Measurements from ENCODE around the gene PTER.

PTER gene, protein sequence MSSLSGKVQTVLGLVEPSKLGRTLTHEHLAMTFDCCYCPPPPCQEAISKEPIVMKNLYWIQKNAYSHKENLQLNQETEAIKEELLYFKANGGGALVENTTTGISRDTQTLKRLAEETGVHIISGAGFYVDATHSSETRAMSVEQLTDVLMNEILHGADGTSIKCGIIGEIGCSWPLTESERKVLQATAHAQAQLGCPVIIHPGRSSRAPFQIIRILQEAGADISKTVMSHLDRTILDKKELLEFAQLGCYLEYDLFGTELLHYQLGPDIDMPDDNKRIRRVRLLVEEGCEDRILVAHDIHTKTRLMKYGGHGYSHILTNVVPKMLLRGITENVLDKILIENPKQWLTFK

DNA sequence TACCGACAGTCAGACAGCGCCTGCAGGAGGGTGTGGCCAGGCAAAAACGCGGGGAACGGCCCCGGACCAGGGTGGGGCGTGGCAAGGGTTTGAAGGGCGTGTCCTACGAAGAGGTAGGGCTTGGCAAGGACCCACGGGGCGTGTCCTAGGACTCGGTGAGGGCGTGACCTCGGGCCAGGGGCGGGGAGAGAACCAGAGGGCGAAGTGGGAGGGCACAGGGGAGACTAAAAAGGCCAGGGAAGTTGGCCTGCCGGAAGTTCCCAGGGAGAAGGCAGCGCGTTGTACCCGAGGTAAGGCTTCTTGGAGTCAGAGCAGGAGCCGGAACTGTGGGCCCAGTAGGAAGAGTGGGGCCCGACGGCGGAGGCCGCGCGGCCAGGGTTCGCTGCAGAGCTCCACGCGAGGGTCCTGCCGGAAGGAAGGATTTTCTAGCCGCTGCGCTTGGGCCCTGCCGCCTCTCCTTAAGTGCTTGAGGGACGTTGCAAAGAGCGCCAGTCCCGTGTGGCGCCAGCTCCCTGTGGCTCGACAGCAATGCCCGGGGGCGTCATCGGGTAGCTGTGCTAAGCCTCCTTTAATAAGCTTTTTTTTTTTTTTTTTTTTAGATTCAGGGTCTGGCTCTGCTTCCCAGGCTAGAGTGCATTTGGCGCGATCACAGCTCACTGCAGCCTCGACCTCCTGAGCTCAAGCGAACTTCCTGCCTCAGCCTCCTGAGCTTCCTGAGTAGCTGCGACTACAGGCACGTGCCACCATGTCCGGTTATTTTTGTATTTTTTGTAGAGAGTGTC is at the start of gene PTER:
Gene PTER (plus strand): TSS at position 253 of the 782 bp plus-strand sequence. CDS start 47,375 bp downstream, outside the sequence.
- peak in 52 of 56 donors; percentile 3 to 69 (median 38) for DNase-seq

DNA sequence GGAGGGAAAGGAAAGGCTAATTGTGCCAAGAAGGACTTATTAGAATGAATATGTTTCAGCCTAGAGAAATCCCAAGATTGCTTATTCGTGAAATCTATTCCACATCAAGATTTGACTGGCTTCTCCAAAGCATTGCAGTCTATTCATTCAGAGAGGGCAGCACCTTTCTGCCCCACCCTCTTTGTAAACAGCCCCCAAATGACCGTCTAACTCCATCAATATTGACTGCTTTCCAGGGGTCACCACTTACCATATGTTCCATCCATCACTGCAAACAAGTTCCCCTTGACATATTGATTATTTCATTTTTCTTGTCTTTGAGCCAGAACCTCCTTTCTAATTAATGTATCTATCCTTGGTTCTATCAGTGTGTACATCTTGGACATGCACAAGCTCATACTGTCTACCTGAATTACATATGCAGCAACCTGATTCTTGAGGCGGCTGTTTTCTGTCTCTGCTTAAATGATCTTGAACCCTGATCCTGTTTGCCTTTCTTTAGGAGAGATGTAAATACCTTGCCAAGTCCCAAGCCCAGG is 44.2 kb upstream of the PTER start:
- DNase-seq, result no peak

- DNase-seq, result no peak
Measured at GRCh38 chr10:16393271-16393858, 43.4 kb upstream of the PTER start.

GRCh38 chr10:16401416-16401815 is 35.4 kb upstream of the PTER start:
- no peak for DNase-seq

- DNase-seq, result no peak
Measured at GRCh38 chr10:16408379-16408778, 28.4 kb upstream of the PTER start.

- DNase-seq, result no peak
Measured at GRCh38 chr10:16417341-16417740, 19.5 kb upstream of the PTER start.

- no peak for DNase-seq
Measured at GRCh38 chr10:16423599-16423998, 13.2 kb upstream of the PTER start.

DNA sequence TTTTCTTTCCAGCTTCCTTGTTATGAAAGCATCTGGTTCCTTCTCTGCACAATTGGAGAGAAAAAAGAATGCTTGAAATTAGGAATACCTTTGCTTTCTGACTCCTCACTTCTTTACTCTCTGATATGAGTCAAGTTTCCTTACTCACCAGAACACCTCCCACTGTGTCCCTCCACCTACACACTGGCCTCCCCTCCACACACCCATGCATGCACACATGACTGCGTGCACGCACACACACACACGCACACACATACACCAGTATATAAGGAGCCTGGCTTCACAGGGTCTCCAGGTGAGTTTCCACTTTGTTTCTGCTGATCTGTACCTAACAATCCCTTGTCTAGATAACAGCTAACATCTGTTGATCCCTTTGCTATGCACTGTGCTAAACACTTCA is 11.4 kb upstream of the PTER start:
- DNase-seq, result peak in 4 of 56 donors; percentile 5 to 7 (median 6)

GRCh38 chr10:16429539-16429938 is 7.3 kb upstream of the PTER start:
- no peak for DNase-seq

- no peak for DNase-seq
Measured at GRCh38 chr10:16436367-16436757, 448 bp upstream of the PTER start.

- no peak for DNase-seq
Measured at GRCh38 chr10:16437540-16437894, 707 bp downstream of the PTER start.

DNA sequence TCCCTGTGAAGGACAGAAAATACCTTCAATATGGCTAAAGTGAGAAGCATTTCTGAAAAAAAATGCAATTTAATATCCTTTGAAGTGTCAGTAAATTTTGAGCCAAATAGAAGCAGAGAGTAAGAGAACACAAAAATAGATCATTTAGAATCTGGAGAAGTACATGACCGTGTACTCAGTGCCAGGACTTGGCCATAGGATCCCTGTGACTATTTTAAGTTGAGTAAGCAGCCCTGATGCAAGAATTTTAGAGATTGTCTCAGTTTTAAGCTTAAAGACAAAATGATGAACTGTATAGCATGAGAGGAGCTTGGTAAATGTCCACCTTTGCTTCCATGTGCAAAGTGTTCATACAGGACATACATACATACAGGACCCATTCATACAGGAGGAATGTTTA is 2.5 kb downstream of the PTER start:
- DNase-seq, result no peak

DNA sequence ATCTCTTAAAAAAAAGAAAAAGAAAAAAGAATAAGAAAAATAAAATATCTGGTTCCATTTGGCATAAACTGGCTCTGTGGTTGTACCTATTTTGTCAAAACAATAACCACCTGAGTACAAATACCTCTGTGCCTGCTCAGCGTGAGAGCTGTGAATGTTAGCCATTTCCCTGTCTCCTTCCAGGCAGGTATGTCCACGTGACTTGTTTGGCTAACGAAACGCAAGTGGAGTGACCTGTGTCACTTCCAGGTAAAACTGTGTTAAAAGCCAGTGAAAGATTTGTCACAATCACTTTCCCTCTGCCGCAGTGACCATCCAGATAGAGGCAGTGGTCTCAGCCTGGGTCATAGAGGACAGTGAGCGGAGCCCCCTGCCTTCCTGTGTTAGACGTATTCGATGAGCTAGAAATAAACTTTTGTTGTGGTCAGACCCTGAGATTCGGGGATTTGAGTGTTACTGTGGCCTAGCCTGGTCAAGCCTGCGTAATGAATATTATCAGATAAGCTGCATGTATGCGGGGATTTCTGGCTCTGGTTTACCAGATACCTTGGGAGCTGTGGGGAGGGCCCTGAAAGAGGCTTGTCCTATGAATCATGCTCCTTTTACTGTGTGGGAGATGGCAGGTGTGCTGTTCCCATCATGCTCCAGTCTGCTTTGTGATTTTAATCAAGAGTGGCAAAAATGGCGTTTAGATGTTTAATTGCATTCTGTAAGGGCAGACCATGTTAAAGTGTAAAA is 3.8 kb downstream of the PTER start:
- DNase-seq, result peak in 3 of 56 donors; percentile 2 to 17 (median 10)

GRCh38 chr10:16441173-16441840 is 4.5 kb downstream of the PTER start:
- no peak for DNase-seq

DNA sequence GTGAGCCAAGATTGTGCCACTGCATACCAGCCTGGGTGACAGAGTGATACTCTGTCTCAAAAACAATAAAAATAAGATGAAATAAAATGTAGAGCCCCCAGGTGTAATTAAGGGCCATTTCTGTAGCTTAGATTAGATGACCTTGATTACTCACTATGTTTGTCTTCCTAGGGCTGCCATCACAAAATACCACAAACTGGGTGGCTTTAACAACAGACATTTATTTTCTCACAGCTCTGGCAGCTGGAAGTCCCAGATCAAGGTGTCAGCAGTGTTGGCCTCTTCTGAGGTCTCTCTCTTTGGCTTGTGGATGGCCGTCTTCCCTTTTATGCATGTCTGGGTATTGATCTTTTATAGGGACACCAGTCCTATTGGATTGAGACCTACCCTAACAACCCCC is 6.1 kb downstream of the PTER start:
- no peak for DNase-seq

DNA sequence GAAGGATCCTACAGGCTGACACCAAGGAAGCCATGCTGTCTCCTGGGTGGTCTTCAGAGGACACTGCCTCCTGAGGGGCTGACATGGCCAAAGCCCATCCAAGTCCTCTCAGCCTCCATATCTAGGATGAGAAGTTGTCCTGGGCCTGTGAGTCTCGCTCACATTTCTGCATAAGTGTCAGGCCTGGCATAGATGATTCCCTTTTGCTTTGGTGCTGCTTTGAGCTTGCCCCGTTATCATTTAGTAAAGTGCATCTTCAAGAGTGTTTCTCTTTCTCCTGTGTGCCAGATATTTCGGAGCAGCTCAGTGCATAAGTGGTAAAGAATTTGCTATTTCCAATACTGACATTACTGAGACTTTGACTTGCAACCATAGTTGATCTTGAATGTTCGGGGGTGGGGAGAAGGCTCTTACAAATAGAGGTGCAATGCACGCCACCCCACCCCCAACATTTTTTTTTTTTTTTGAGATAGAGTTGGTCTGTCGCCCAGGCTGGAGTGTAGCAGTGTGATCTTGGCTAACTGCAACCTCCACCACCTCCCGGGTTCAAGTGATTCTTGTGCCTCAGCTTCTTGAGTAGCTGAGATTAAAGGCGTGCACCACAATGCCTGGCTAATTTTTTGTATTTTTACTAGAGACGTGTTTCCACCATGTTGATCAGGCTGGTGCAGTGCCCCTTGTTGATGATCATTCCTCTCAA is 9.1 kb downstream of the PTER start:
- DNase-seq, result no peak

GRCh38 chr10:16449454-16449853 is 12.6 kb downstream of the PTER start:
- DNase-seq, result no peak

DNA sequence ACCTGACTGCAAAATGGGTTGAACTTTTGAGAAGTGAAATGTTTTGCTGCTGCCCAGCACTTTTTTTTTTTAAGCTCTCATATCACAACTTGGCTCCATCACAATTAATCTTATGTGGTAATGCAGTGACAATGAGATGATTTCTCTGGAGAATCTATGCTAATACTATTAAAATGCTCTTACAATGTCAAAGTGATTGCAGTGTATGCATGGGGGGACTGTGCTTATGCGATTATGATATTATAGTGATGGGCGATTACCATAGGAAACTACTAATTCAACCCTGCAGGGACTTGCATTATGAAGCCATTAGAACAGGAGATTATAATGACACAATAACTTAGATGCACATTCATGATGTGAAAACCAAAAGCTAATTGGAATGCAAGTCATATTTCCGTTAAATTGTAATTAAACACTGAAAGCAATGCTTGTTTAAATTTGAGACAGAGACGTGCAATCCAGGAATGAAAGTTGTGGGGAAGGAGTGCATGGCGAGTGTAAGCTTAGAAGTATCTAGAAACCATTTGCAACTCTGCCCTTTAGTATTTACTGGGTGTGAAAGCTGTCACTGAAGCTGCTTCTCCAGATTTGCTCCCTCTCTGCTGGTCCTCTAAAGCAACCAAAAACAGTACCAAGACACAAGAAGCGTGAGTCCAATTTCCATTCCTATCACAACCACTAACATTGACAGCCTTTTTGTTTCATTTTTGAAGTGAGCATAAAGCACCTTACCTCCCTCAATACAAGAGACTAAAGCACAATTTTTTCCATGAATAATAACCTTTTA is 21.6 kb downstream of the PTER start:
- DNase-seq, result no peak

GRCh38 chr10:16459423-16459939 is 22.7 kb downstream of the PTER start:
- DNase-seq, result no peak

Data from amygdala (tissue), 56 donors.